H1 (cell line): Measurements from ENCODE around the gene STX8. TPM values are rescaled to one million over a fixed set of nuclear protein-coding genes. Genes with fewer than 3 reads are reported as not detected.

Experiments
- CTCF ChIA-PET: fragments of 300-600 bp; sonication (Branson Sonifier 250); formaldehyde crosslinking; loops from one replicate; lab custom pipeline; 2021; ENCODE audit not compliant: partially characterized antibody; lab: Charles Lee
- POLR2A ChIA-PET: fragments of 300-600 bp; sonication (Branson Sonifier 250); formaldehyde crosslinking; loops from one replicate; lab custom pipeline; 2021; ENCODE audit warnings: inconsistent platforms; ENCODE audit not compliant: partially characterized antibody; lab: Charles Lee
- DNase-seq, 2 experiments: peaks; one replicate each; pipeline versions ENCODE4 v3.0.0 to v3.0.0-alpha.2; 2010 to 2022; ENCODE audit warnings: low spot score in 2 of 2, low read depth in 1 of 2, mixed read lengths in 1 of 2
- FAIRE-seq: peaks from 2 replicates; lab custom pipeline; 2011; peaks lifted over from hg19 to GRCh38; lab: Jason Lieb, UNC
- H2AFZ ChIP-seq: 2 replicates; pipeline ENCODE4 v1.8.1; 2012; ENCODE audit warnings: low read length, inconsistent platforms
- H2AK5ac ChIP-seq: 2 replicates; pipeline ENCODE4 v1.6.1; 2013; ENCODE audit warnings: low read depth, low read length
- H2BK120ac ChIP-seq: replicated peaks from 2 replicates; pipeline ENCODE3; 2013; ENCODE audit warnings: low read depth, low read length, inconsistent platforms
- H2BK12ac ChIP-seq: 2 replicates; pipeline ENCODE4 v1.6.1; 2013; ENCODE audit warnings: low read depth, low read length
- H2BK15ac ChIP-seq: 2 replicates; pipeline ENCODE4 v1.6.1; 2013; ENCODE audit warnings: low read length
- H2BK20ac ChIP-seq: 2 replicates; pipeline ENCODE4 v1.6.1; 2013; ENCODE audit warnings: low read length
- H2BK5ac ChIP-seq: 2 replicates; pipeline ENCODE4 v1.6.1; 2013; ENCODE audit warnings: low read depth, low read length
- H3K14ac ChIP-seq: 2 replicates; pipeline ENCODE4 v1.6.1; 2013; ENCODE audit warnings: inconsistent platforms; ENCODE audit not compliant: insufficient read length
- H3K18ac ChIP-seq: 2 replicates; pipeline ENCODE4 v1.6.1; 2013; ENCODE audit warnings: low read length; ENCODE audit errors: extremely low read depth
- H3K23ac ChIP-seq: 2 replicates; pipeline ENCODE4 v1.6.1; 2013; ENCODE audit warnings: inconsistent platforms; ENCODE audit not compliant: insufficient read length
- H3K23me2 ChIP-seq: 2 replicates; pipeline ENCODE4 v1.6.1; 2013; ENCODE audit warnings: low read depth, low read length
- H3K27ac ChIP-seq: 2 replicates; pipeline ENCODE4 v1.6.1; 2011; ENCODE audit warnings: low read depth, low read length, inconsistent platforms
- H3K27me3 ChIP-seq, 4 experiments: replicated peaks in 1 of 4; 1 replicate in 1 of 4; 2 replicates in 3 of 4; pipeline versions ENCODE4 v1.6.1 to v1.8.1; 2011 to 2013; ENCODE audit warnings: low read length in 3 of 4, mild to moderate bottlenecking in 3 of 4, inconsistent platforms in 2 of 4, mixed read lengths in 2 of 4, moderate library complexity in 1 of 4; ENCODE audit not compliant: control insufficient read depth in 3 of 4, insufficient read depth in 3 of 4; ENCODE audit errors: extremely low read depth in 1 of 4
- H3K36me3 ChIP-seq, 4 experiments: 2 replicates each; pipeline versions ENCODE4 v1.6.1 to v1.8.1; 2011 to 2013; ENCODE audit warnings: mild to moderate bottlenecking in 4 of 4, low read length in 3 of 4, moderate library complexity in 2 of 4, control low read depth in 1 of 4, inconsistent platforms in 1 of 4; ENCODE audit not compliant: insufficient read depth in 4 of 4, control insufficient read depth in 2 of 4
- H3K4ac ChIP-seq: replicated peaks from 2 replicates; pipeline ENCODE3; 2013; ENCODE audit warnings: low read length, low read depth, mixed read lengths, inconsistent platforms; ENCODE audit not compliant: insufficient read length
- H3K4me1 ChIP-seq, 4 experiments: replicated peaks in 1 of 4; 1 replicate in 1 of 4; 2 replicates in 3 of 4; pipeline versions ENCODE4 v1.6.1 to v1.8.1; 2011 to 2013; ENCODE audit warnings: low read length in 3 of 4, inconsistent platforms in 2 of 4, mixed read lengths in 1 of 4; ENCODE audit not compliant: insufficient read depth in 4 of 4, control insufficient read depth in 3 of 4
- H3K4me2 ChIP-seq, 2 experiments: 2 replicates each; pipeline versions ENCODE4 v1.6.1 to v1.8.1; 2011 to 2013; ENCODE audit warnings: low read depth in 2 of 2, low read length in 2 of 2, control low read depth in 1 of 2, inconsistent platforms in 1 of 2, mild to moderate bottlenecking in 1 of 2; ENCODE audit not compliant: insufficient read depth in 1 of 2
- H3K4me3 ChIP-seq, 4 experiments: fragments of 200-600, 300-600 bp in 1 of 4; sonication (generic), shearing (Covaris generic), sonication (Bioruptor Twin) in 1 of 4; 2 replicates each; pipeline versions ENCODE4 v1.5.1 to v1.8.1; 2011 to 2016; ENCODE audit warnings: low read length in 4 of 4, low read depth in 3 of 4, control low read depth in 2 of 4, inconsistent platforms in 2 of 4, mild to moderate bottlenecking in 2 of 4, mixed read lengths in 1 of 4, moderate library complexity in 1 of 4; ENCODE audit not compliant: insufficient read depth in 2 of 4; ENCODE audit errors: extremely low read depth in 1 of 4
- H3K56ac ChIP-seq: replicated peaks from 2 replicates; pipeline ENCODE3; 2013; ENCODE audit warnings: low read depth, mild to moderate bottlenecking, mixed read lengths, low read length, inconsistent platforms; ENCODE audit not compliant: insufficient read length
- H3K79me1 ChIP-seq: 2 replicates; pipeline ENCODE4 v1.6.1; 2013; ENCODE audit warnings: low read depth, low read length, control low read depth
- H3K79me2 ChIP-seq, 2 experiments: 2 replicates each; pipeline versions ENCODE4 v1.6.1 to v1.8.1; 2012 to 2013; ENCODE audit warnings: low read length in 2 of 2, mild to moderate bottlenecking in 2 of 2, inconsistent platforms in 1 of 2; ENCODE audit not compliant: insufficient read depth in 2 of 2, control insufficient read depth in 1 of 2
- H3K9ac ChIP-seq, 4 experiments: replicated peaks in 1 of 4; 1 replicate in 1 of 4; 2 replicates in 3 of 4; pipeline versions ENCODE4 v1.6.1 to v1.8.1; 2011 to 2013; ENCODE audit warnings: low read depth in 3 of 4, low read length in 3 of 4, control low read depth in 2 of 4, mild to moderate bottlenecking in 2 of 4, moderate library complexity in 2 of 4, inconsistent platforms in 1 of 4; ENCODE audit errors: extremely low read depth in 1 of 4
- H3K9me3 ChIP-seq, 2 experiments: 2 replicates each; pipeline versions ENCODE4 v1.6.1 to v1.8.1; 2012 to 2013; ENCODE audit warnings: mild to moderate bottlenecking in 2 of 2, moderate library complexity in 2 of 2, control low read depth in 1 of 2, inconsistent platforms in 1 of 2, low read depth in 1 of 2, low read length in 1 of 2, mixed read lengths in 1 of 2; ENCODE audit not compliant: insufficient read depth in 2 of 2
- H4K20me1 ChIP-seq, 2 experiments: replicated peaks in 1 of 2; 2 replicates each; pipeline versions ENCODE3 to v1.8.1; 2011 to 2013; ENCODE audit warnings: inconsistent platforms in 2 of 2, low read length in 2 of 2, mild to moderate bottlenecking in 1 of 2; ENCODE audit not compliant: insufficient read depth in 2 of 2, control insufficient read depth in 1 of 2
- H4K5ac ChIP-seq: 2 replicates; pipeline ENCODE4 v1.6.1; 2013; ENCODE audit warnings: low read length, low read depth, mixed read lengths, inconsistent platforms; ENCODE audit not compliant: insufficient read length
- H4K8ac ChIP-seq: 2 replicates; pipeline ENCODE4 v1.8.0; 2013; ENCODE audit warnings: mild to moderate bottlenecking, moderate library complexity, low read length, inconsistent platforms; ENCODE audit not compliant: insufficient read depth; ENCODE audit errors: extremely low read depth
- H4K91ac ChIP-seq: replicated peaks from 2 replicates; pipeline ENCODE3; 2013; ENCODE audit warnings: low read length, mixed read lengths, inconsistent platforms; ENCODE audit not compliant: insufficient read length
- BRCA1 ChIP-seq: IDR thresholded peaks from 2 replicates; pipeline ENCODE4 v1.6.1; 2012; ENCODE audit warnings: low read depth, low read length, improper control_type of control experiment
- CTBP2 ChIP-seq: IDR thresholded peaks from 2 replicates; pipeline ENCODE4 v1.7.0; 2011; ENCODE audit warnings: borderline replicate concordance, mild to moderate bottlenecking, moderate library complexity, mixed read lengths, low read length; ENCODE audit not compliant: insufficient read depth, insufficient read length
- GTF2F1 ChIP-seq: IDR thresholded peaks from 2 replicates; pipeline ENCODE4 v1.6.1; 2012; ENCODE audit warnings: low read depth, low read length, improper control_type of control experiment, borderline replicate concordance
- JUND ChIP-seq: IDR thresholded peaks from 2 replicates; pipeline ENCODE4 v1.6.1; 2011; ENCODE audit warnings: mild to moderate bottlenecking, improper control_type of control experiment, low read length
- RAD21 ChIP-seq, 2 experiments: IDR thresholded peaks in 1 of 2; conservative IDR thresholded peaks in 1 of 2; 2 replicates each; pipeline ENCODE4 v1.6.1; 2011; ENCODE audit warnings: low read depth in 2 of 2, low read length in 2 of 2, improper control_type of control experiment in 1 of 2, inconsistent platforms in 1 of 2, mild to moderate bottlenecking in 1 of 2, moderate library complexity in 1 of 2
- SIN3A ChIP-seq, 2 experiments: IDR thresholded peaks in 1 of 2; conservative IDR thresholded peaks in 1 of 2; 2 replicates each; pipeline ENCODE4 v1.6.1; 2011 to 2012; ENCODE audit warnings: low read length in 2 of 2, improper control_type of control experiment in 1 of 2, low read depth in 1 of 2, mild to moderate bottlenecking in 1 of 2
- WGBS, 2 experiments: shearing (Covaris generic) in 1 of 2; methylation state at CpG; one replicate each; pipeline versions ENCODE4 v1.1.6 to v1.1.7; 2013 to 2015; ENCODE audit warnings: low lambda C conversion rate in 2 of 2, mixed read lengths in 2 of 2, inconsistent platforms in 1 of 2, low coverage in 1 of 2, missing lambda C conversion rate in 1 of 2; ENCODE audit not compliant: insufficient replicate concordance in 2 of 2, insufficient coverage in 1 of 2, insufficient read length in 1 of 2; ENCODE audit errors: extremely low coverage in 1 of 2, missing lambda C conversion rate in 1 of 2; 5-methylcytosine and 5-hydroxymethylcytosine counted together
- polyA plus RNA-seq, 7 experiments: library from polyadenylated mRNA; depleted of rRNA in 3 of 7; stranded (reverse) in 5 of 7; unstranded in 2 of 7; fragments of >200 nt in 5 of 7; fragments of 200-250 nt in 2 of 7; gene quantifications; 1 replicate in 5 of 7; 2 replicates in 1 of 7; 4 replicates in 1 of 7; pipeline versions ENCODE4 v1.2.1 to v1.2.3, GENCODE V29; 2011 to 2013; ENCODE audit warnings: missing spikeins in 2 of 7, mixed read lengths in 2 of 7
- total RNA-seq: library from RNA; stranded (reverse); fragmentation: NEBNext Ultra II Directional; extraction: Animal tissue kit (Norgen Biotek cat#: 25700); gene quantifications from 2 replicates; pipeline ENCODE4 v1.2.1, GENCODE V29; 2021

Gene STX8
- total and polyA plus RNA-seq, 2 of the 8 experiments (the other 6 are each of a cell fraction or from before 2014, with no cell fraction given), result 22.8 to 42.5 TPM

DNA sequence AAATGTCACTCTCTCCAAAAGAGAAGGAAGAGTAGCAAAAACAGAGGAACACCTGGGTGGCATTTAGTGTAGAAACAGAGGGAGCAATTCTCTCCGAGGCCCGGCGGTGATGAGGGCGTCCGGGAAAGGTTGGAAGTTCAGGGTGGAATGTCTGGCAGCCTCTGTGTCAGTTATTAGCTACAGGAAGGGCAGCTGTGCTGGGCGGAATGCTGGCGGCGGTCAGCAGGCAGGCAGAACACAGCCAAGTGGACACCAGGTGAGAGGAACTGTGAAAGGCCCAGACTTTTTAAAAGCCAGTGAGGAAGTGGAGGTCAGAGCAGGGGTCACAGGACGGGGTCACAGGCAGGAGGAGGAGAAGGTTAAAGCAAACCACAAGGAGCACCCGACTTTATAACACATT, 316.2 kb downstream of the STX8 start:
- no peak for FAIRE-seq
- POLR2A ChIA-PET, result no interaction called here
- CTCF ChIA-PET, result interaction anchor here (1.0 to 2.9 kb wide), 4 partner anchors 9 to 59 kb away, joined by 3 to 11 read pairs (median 4); no protein-coding TSS in a partner anchor

More for the DNA sequence above, 316.2 kb downstream of the STX8 start:
- H2BK5ac ChIP-seq, result no peak overlapping the region
- no peaks in the 10 kb centered on the region for H3K36me3 ChIP-seq
- H3K4me3 ChIP-seq, result no peak overlapping the region
- H2AFZ ChIP-seq, result no peak overlapping the region
- H2BK12ac ChIP-seq, result no peak overlapping the region
- H2BK20ac ChIP-seq, result no peak overlapping the region
- no peak overlapping the region for H4K8ac ChIP-seq
- no peaks in the 10 kb centered on the region for H4K20me1 ChIP-seq
- no peak overlapping the region for H3K4ac ChIP-seq
- no peak overlapping the region for H2BK120ac ChIP-seq
- H4K91ac ChIP-seq, result no peak overlapping the region
- no peak overlapping the region for H3K18ac ChIP-seq
- no peak overlapping the region for H4K5ac ChIP-seq
- peaks cover 0 to 8% (median 2%) of the 10 kb centered on the region in 4 experiments; a peak in 4 of 7 replicates for H3K4me1 ChIP-seq
- DNase-seq, result no peak
- H3K56ac ChIP-seq, result no peak overlapping the region
- H2BK15ac ChIP-seq, result no peak overlapping the region
- H3K9me3 ChIP-seq, result no peaks in the 10 kb centered on the region
- no peaks in the 10 kb centered on the region for H3K79me1 ChIP-seq
- H3K23me2 ChIP-seq, result no peaks in the 10 kb centered on the region
- TF ChIP-seq GTF2F1 (no peak), RAD21 (IDR thresholded peaks at IDR 0.05 in 1 of 2, conservative IDR thresholded peaks at IDR 0.05 in 1 of 2; ENCODE audit: low read depth in 2 of 2, low read length in 2 of 2) (no peak), CTBP2 (no peak), JUND (no peak), SIN3A (conservative IDR thresholded peaks at IDR 0.05 in 1 of 2, IDR thresholded peaks at IDR 0.05 in 1 of 2; ENCODE audit: low read depth in 1 of 2, low read length in 2 of 2) (no peak), BRCA1 (no peak)
- H3K27me3 ChIP-seq, result 0 out of 7 replicates have a peak, but pooled peaks cover 0 to 2% (median 0%) of the 10 kb centered on the region in 4 experiments
- H3K79me2 ChIP-seq, result no peaks in the 10 kb centered on the region
- H3K23ac ChIP-seq, result no peak overlapping the region
- no peak overlapping the region for H3K9ac ChIP-seq
- no peak overlapping the region for H3K14ac ChIP-seq
- H3K4me2 ChIP-seq, result no peak overlapping the region
- no peak overlapping the region for H2AK5ac ChIP-seq
- H3K27ac ChIP-seq, result no peak overlapping the region
- WGBS, 2 experiments, result 88% methylated on average over 10 of the region's 10 CpGs; no CpG with 5 or more reads in 1 of the 2 experiments
